ENCODE measurements around the gene TOM1.
"Not testable (repeated sequence)": the region's sequence is repeated elsewhere in the genome, so short reads cannot be mapped to it uniquely, and the experiment has no call there.

TOM1 gene

GRCh38 chr22:35390933-35391332 is 91.2 kb downstream of the TOM1 start:
- H3K36me3 ChIP-seq (ENCODE audit: control insufficient read depth, insufficient read depth, low read length), result peaks cover 2% of the 10 kb centered on the region
- no peak for DNase-seq (ENCODE audit: extremely low read depth, insufficient read length)
- H3K27me3 ChIP-seq (replicated peaks; ENCODE audit: control insufficient read depth, insufficient read depth, low read length), result no peaks in the 10 kb centered on the region
- no peak overlapping the region for H3K4me3 ChIP-seq (replicated peaks; ENCODE audit: low read depth, low read length)
- TF ChIP-seq CTCF (IDR thresholded peaks at IDR 0.05; ENCODE audit: insufficient read depth, low read length, poor library complexity, severe bottlenecking), result no peak

- TF ChIP-seq CTCF (IDR thresholded peaks at IDR 0.05; ENCODE audit: insufficient read depth, low read length, poor library complexity, severe bottlenecking), result no peak
- H3K4me3 ChIP-seq (replicated peaks; ENCODE audit: low read depth, low read length), result no peak overlapping the region
- H3K27me3 ChIP-seq (replicated peaks; ENCODE audit: control insufficient read depth, insufficient read depth, low read length), result no peaks in the 10 kb centered on the region
- no peak for DNase-seq (ENCODE audit: extremely low read depth, insufficient read length)
- no peaks in the 10 kb centered on the region; the same call in 1 of the 2 replicates for H3K36me3 ChIP-seq (ENCODE audit: control insufficient read depth, insufficient read depth, low read length)
Measured at GRCh38 chr22:35392357-35392756, 92.7 kb downstream of the TOM1 start.

- H3K36me3 ChIP-seq (ENCODE audit: control insufficient read depth, insufficient read depth, low read length), result no peaks in the 10 kb centered on the region; the same call in 1 of the 2 replicates
- no peak for DNase-seq (ENCODE audit: extremely low read depth, insufficient read length)
- TF ChIP-seq CTCF (IDR thresholded peaks at IDR 0.05; ENCODE audit: insufficient read depth, low read length, poor library complexity, severe bottlenecking), result no peak
- H3K27me3 ChIP-seq (replicated peaks; ENCODE audit: control insufficient read depth, insufficient read depth, low read length), result no peaks in the 10 kb centered on the region
- H3K4me3 ChIP-seq (replicated peaks; ENCODE audit: low read depth, low read length), result no peak overlapping the region
Measured at GRCh38 chr22:35393116-35394010, 93.7 kb downstream of the TOM1 start.

- Histone ChIP-seq H3K36me3 (ENCODE audit: control insufficient read depth, insufficient read depth, low read length) (no peaks in the 10 kb centered on the region; the same call in 1 of the 2 replicates), H3K4me3 (replicated peaks; ENCODE audit: low read depth, low read length) (no peak overlapping the region), H3K27me3 (replicated peaks; ENCODE audit: control insufficient read depth, insufficient read depth, low read length) (no peaks in the 10 kb centered on the region)
- DNase-seq (ENCODE audit: extremely low read depth, insufficient read length), result no peak
- no peak for TF ChIP-seq CTCF (IDR thresholded peaks at IDR 0.05; ENCODE audit: insufficient read depth, low read length, poor library complexity, severe bottlenecking)
Measured at GRCh38 chr22:35394011-35394312, 94.3 kb downstream of the TOM1 start.

- H3K27me3 ChIP-seq (replicated peaks; ENCODE audit: control insufficient read depth, insufficient read depth, low read length), result no peaks in the 10 kb centered on the region
- no peak overlapping the region for H3K4me3 ChIP-seq (replicated peaks; ENCODE audit: low read depth, low read length)
- no peak for TF ChIP-seq CTCF (IDR thresholded peaks at IDR 0.05; ENCODE audit: insufficient read depth, low read length, poor library complexity, severe bottlenecking)
- no peak for DNase-seq (ENCODE audit: extremely low read depth, insufficient read length)
- no peaks in the 10 kb centered on the region; the same call in 1 of the 2 replicates for H3K36me3 ChIP-seq (ENCODE audit: control insufficient read depth, insufficient read depth, low read length)
Measured at GRCh38 chr22:35394810-35395563, 95.3 kb downstream of the TOM1 start.

- not testable (repeated sequence) for H3K36me3 ChIP-seq (ENCODE audit: control insufficient read depth, insufficient read depth, low read length); H3K27me3 ChIP-seq (replicated peaks; ENCODE audit: control insufficient read depth, insufficient read depth, low read length); H3K4me3 ChIP-seq (replicated peaks; ENCODE audit: low read depth, low read length); DNase-seq (ENCODE audit: extremely low read depth, insufficient read length)
Measured at GRCh38 chr22:35396622-35397021, 96.9 kb downstream of the TOM1 start.
